ENCODE data around the gene KCNIP4.

KCNIP4 gene

DNA sequence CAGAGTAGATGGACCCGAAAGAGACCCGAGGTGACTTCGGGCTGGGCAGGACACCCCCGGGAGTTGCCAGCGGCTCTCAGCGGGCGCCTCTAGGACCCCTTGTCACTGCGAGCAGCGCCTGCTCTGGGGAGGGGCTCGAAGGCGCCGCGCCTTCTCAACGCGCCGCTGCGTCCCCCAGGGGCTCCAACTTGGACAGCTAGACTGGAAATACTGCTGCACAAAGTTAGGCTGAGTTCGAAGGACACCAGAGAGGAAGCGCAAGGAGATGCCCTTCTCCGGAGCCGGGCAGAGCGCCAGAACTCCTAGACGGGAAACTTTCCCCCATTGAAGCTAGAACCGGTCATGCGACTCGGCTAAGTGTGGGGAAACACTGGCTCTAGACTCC, 493 bp upstream of the KCNIP4 start:
- no peak overlapping the region for H2AFZ ChIP-seq (ENCODE audit: low read length)
- no peaks in the 10 kb centered on the region for H3K36me3 ChIP-seq (ENCODE audit: insufficient read depth, low read length)

GRCh38 chr4:21947791-21948346, 703 bp downstream of the KCNIP4 start:
- Histone ChIP-seq H3K9me3 (ENCODE audit: insufficient read depth, low read depth, low read length) (peaks cover 2% of the 10 kb centered on the region; the same call in 1 of the 2 replicates), H4K20me1 (ENCODE audit: insufficient read depth, low read length, poor library complexity, severe bottlenecking) (no peaks in the 10 kb centered on the region), H3F3A (ENCODE audit: low read depth) (no peaks in the 10 kb centered on the region), H3K4me2 (ENCODE audit: low read depth, low read length, poor library complexity, severe bottlenecking) (no peak overlapping the region), H3K4me3 (ENCODE audit: low read length, poor library complexity, severe bottlenecking) (no peak overlapping the region), H3K27me3 (ENCODE audit: insufficient read depth, low read length, poor library complexity, severe bottlenecking) (no peaks in the 10 kb centered on the region), H2AFZ (ENCODE audit: low read length) (no peak overlapping the region), H3K36me3 (ENCODE audit: insufficient read depth, low read length) (no peaks in the 10 kb centered on the region), H3K9me2 (replicated peaks; ENCODE audit: low read depth, low read length) (no peaks in the 10 kb centered on the region), H3K9ac (ENCODE audit: low read depth, low read length, poor library complexity, severe bottlenecking) (no peak overlapping the region), H3K4me1 (ENCODE audit: insufficient read depth, low read length, poor library complexity, severe bottlenecking) (no peaks in the 10 kb centered on the region), H3K79me2 (ENCODE audit: insufficient read depth, low read length) (no peaks in the 10 kb centered on the region)
- TF ChIP-seq EZH2phosphoT487 (IDR thresholded peaks at IDR 0.05; ENCODE audit: borderline replicate concordance), result no peak
- TF ChIP-seq, protein P1, sequence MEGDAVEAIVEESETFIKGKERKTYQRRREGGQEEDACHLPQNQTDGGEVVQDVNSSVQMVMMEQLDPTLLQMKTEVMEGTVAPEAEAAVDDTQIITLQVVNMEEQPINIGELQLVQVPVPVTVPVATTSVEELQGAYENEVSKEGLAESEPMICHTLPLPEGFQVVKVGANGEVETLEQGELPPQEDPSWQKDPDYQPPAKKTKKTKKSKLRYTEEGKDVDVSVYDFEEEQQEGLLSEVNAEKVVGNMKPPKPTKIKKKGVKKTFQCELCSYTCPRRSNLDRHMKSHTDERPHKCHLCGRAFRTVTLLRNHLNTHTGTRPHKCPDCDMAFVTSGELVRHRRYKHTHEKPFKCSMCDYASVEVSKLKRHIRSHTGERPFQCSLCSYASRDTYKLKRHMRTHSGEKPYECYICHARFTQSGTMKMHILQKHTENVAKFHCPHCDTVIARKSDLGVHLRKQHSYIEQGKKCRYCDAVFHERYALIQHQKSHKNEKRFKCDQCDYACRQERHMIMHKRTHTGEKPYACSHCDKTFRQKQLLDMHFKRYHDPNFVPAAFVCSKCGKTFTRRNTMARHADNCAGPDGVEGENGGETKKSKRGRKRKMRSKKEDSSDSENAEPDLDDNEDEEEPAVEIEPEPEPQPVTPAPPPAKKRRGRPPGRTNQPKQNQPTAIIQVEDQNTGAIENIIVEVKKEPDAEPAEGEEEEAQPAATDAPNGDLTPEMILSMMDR (conservative IDR thresholded peaks at IDR 0.05; ENCODE audit: low read length), result no peak

More for the DNA sequence above, 493 bp upstream of the KCNIP4 start:
- no peaks in the 10 kb centered on the region for H4K20me1 ChIP-seq (ENCODE audit: insufficient read depth, low read length, poor library complexity, severe bottlenecking)
- H3F3A ChIP-seq (ENCODE audit: low read depth), result no peaks in the 10 kb centered on the region
- no peaks in the 10 kb centered on the region for H3K27me3 ChIP-seq (ENCODE audit: insufficient read depth, low read length, poor library complexity, severe bottlenecking)
- no peak overlapping the region for H3K4me2 ChIP-seq (ENCODE audit: low read depth, low read length, poor library complexity, severe bottlenecking)
- H3K79me2 ChIP-seq (ENCODE audit: insufficient read depth, low read length), result no peaks in the 10 kb centered on the region
- no peak overlapping the region for H3K9ac ChIP-seq (ENCODE audit: low read depth, low read length, poor library complexity, severe bottlenecking)
- no peaks in the 10 kb centered on the region for H3K9me2 ChIP-seq (replicated peaks; ENCODE audit: low read depth, low read length)
- no peak for TF ChIP-seq EZH2phosphoT487 (IDR thresholded peaks at IDR 0.05; ENCODE audit: borderline replicate concordance)
- TF ChIP-seq, protein P1 (conservative IDR thresholded peaks at IDR 0.05; ENCODE audit: low read length), result no peak
- no peak overlapping the region for H3K4me3 ChIP-seq (ENCODE audit: low read length, poor library complexity, severe bottlenecking)
- peaks cover 2% of the 10 kb centered on the region; the same call in 1 of the 2 replicates for H3K9me3 ChIP-seq (ENCODE audit: insufficient read depth, low read depth, low read length)
- H3K4me1 ChIP-seq (ENCODE audit: insufficient read depth, low read length, poor library complexity, severe bottlenecking), result no peaks in the 10 kb centered on the region

GRCh38 chr4:21946858-21947257, 1.7 kb downstream of the KCNIP4 start:
- Histone ChIP-seq H3K79me2 (ENCODE audit: insufficient read depth, low read length) (no peaks in the 10 kb centered on the region), H3K9me3 (ENCODE audit: insufficient read depth, low read depth, low read length) (no peaks in the 10 kb centered on the region), H3K9ac (ENCODE audit: low read depth, low read length, poor library complexity, severe bottlenecking) (no peak overlapping the region), H3K36me3 (ENCODE audit: insufficient read depth, low read length) (no peaks in the 10 kb centered on the region), H3K4me1 (ENCODE audit: insufficient read depth, low read length, poor library complexity, severe bottlenecking) (no peaks in the 10 kb centered on the region), H3K9me2 (replicated peaks; ENCODE audit: low read depth, low read length) (no peaks in the 10 kb centered on the region), H4K20me1 (ENCODE audit: insufficient read depth, low read length, poor library complexity, severe bottlenecking) (no peaks in the 10 kb centered on the region), H3K27me3 (ENCODE audit: insufficient read depth, low read length, poor library complexity, severe bottlenecking) (no peaks in the 10 kb centered on the region), H3K4me3 (ENCODE audit: low read length, poor library complexity, severe bottlenecking) (no peak overlapping the region), H3F3A (ENCODE audit: low read depth) (no peaks in the 10 kb centered on the region), H2AFZ (ENCODE audit: low read length) (no peak overlapping the region), H3K4me2 (ENCODE audit: low read depth, low read length, poor library complexity, severe bottlenecking) (no peak overlapping the region)
- TF ChIP-seq, protein P1 (conservative IDR thresholded peaks at IDR 0.05; ENCODE audit: low read length), result no peak
- TF ChIP-seq EZH2phosphoT487 (IDR thresholded peaks at IDR 0.05; ENCODE audit: borderline replicate concordance), result no peak
